ENCODE measurements around the gene PAQR4.

GRCh38 chr16:2973093-2973492 lies 3.9 kb downstream of the PAQR4 start:
- TF ChIP-seq CTCF (IDR thresholded peaks at IDR 0.05; ENCODE audit: low read depth, low read length) (no peak), POLR2A (IDR thresholded peaks at IDR 0.05; ENCODE audit: extremely low read depth, insufficient read length) (no peak), MYC (IDR thresholded peaks at IDR 0.05; ENCODE audit: low read depth, low read length) (no peak)

Measured in NB4 (cell line).